Pancreas (tissue), 10 donors: ENCODE results near the gene PDZD4. TPM values are rescaled to one million over a fixed set of nuclear protein-coding genes. Genes with fewer than 3 reads are reported as not detected.

ENCODE experiments used
- ATAC-seq, 4 donors: fragments of 200-7000 bp; cut with Tn5 transposase; one replicate each; pipeline versions ENCODE4 v1.8.0 to v1.9.1; 2020; ENCODE audit warnings: mild to moderate bottlenecking in 4 of 4, moderate library complexity in 4 of 4
- DNase-seq, 6 donors: peaks; one replicate each; pipeline ENCODE4 v3.0.0-alpha.2; 2020
- FAIRE-seq: peaks from 2 replicates; lab custom pipeline; 2012; peaks lifted over from hg19 to GRCh38; lab: Jason Lieb, UNC
- H3K27ac ChIP-seq, 4 donors: fragments of 200-600 bp; sonication (generic); 1 replicate in 3 of 4; 2 replicates in 1 of 4; pipeline versions ENCODE4 v1.5.0 to v1.8.0; 2020
- H3K27me3 ChIP-seq, 4 donors: fragments of 200-600 bp; one replicate each; pipeline ENCODE4 v1.8.0; 2021
- H3K36me3 ChIP-seq, 3 donors: fragments of 200-600 bp; sonication (generic) in 1 of 3; one replicate each; pipeline versions ENCODE4 v1.5.0 to v1.8.0; 2020 to 2021
- H3K4me1 ChIP-seq, 3 donors: fragments of 200-600 bp; one replicate each; pipeline ENCODE4 v1.8.0; 2021
- H3K4me3 ChIP-seq, 4 donors: fragments of 200-600 bp; sonication (generic) in 2 of 4; one replicate each; pipeline versions ENCODE4 v1.5.0 to v1.8.0; 2020 to 2021
- H3K9me3 ChIP-seq, 4 donors: fragments of 200-600 bp; one replicate each; pipeline ENCODE4 v1.8.0; 2021
- CTCF ChIP-seq, 4 donors: fragments of 200-600 bp; sonication (generic) in 3 of 4; IDR thresholded peaks; one replicate each; pipeline versions ENCODE4 v1.5.0 to v1.8.0; 2021; ENCODE audit warnings: antibody characterized with exemption in 4 of 4
- WGBS, 2 donors: extraction: QIAGEN DNeasy Blood & Tissue Kit; methylation state at CpG; one replicate each; pipeline ENCODE4 v1.1.7; 2013; 5-methylcytosine and 5-hydroxymethylcytosine counted together
- intact Hi-C, 3 donors: fragments of 100-400 bp; cut with DNase I; formaldehyde crosslinking; loops; one replicate each; pipeline versions ENCODE4 v1.11.1 to v1.14.2; 2022
- polyA plus RNA-seq, 2 donors: library from polyadenylated mRNA; stranded (reverse); fragments of 200-250 nt; gene quantifications; one replicate each; pipeline ENCODE4 v1.2.3, GENCODE V29; 2013
- total RNA-seq, 6 donors: library from RNA; stranded (reverse); fragmentation: NEBNext Ultra II Directional in 4 of 6; extraction: Animal tissue kit (Norgen Biotek cat#: 25700) in 4 of 6; gene quantifications; one replicate each; pipeline versions ENCODE4 v1.2.1 to v1.2.4, GENCODE V29; 2021 to 2023
- donor health status: healthy with polysubstance abuse.
- donor health status: DM: no; HTN: no; CAD: no; lungs with moderate emphysema.
- donor health status: DM: no; HTN: no; CAD: no.
- donor health status: control.
- donor health status: control.
- donor health status: Bipolar disorder and iron deficiency.
- donor health status: DM: yes; HTN: yes; CAD: no.
- donor health status: DM: no; HTN: no; CAD: no.
- donor health status: DM: no; HTN: no; CAD: no.
- donor health status: DM: yes; HTN: yes; CAD: no.

PDZD4 gene
- total and polyA plus RNA-seq, 8 donors, result 0.79 to 15.2 (median 1.6) TPM

GRCh38 chrX:153778684-153779101, 51.7 kb downstream of the PDZD4 start:
- no peaks in the 10 kb centered on the region for H3K4me1 ChIP-seq
- H3K27me3 ChIP-seq, result no peaks in the 10 kb centered on the region
- intact Hi-C loops, result loop anchor here in 1 of 3 donors (10.0 kb wide), 1 partner anchor 176 kb away; no protein-coding TSS in a partner anchor
- 68 to 80% methylated on average over 16 of the region's 16 CpGs for WGBS, 2 donors
- ATAC-seq (no peak), DNase-seq (peak in 2 of 6 donors; percentile 18 to 68), FAIRE-seq (no peak)
- no peak for TF ChIP-seq CTCF (IDR thresholded peaks at IDR 0.05)
- H3K27ac ChIP-seq, result no peak overlapping the region
- no peak overlapping the region for H3K4me3 ChIP-seq
- no peaks in the 10 kb centered on the region for H3K9me3 ChIP-seq
- no peaks in the 10 kb centered on the region for H3K36me3 ChIP-seq

GRCh38 chrX:153778181-153778580, 52.2 kb downstream of the PDZD4 start:
- intact Hi-C loops, result loop anchor here in 1 of 3 donors (10.0 kb wide), 1 partner anchor 177 kb away; no protein-coding TSS in a partner anchor
- H3K9me3 ChIP-seq, result no peaks in the 10 kb centered on the region
- FAIRE-seq (no peak), ATAC-seq (no peak), DNase-seq (peak in 3 of 6 donors; percentile 16 to 57 (median 54))
- no peak overlapping the region for H3K4me3 ChIP-seq
- TF ChIP-seq CTCF (IDR thresholded peaks at IDR 0.05), result no peak
- H3K27me3 ChIP-seq, result no peaks in the 10 kb centered on the region
- no peaks in the 10 kb centered on the region for H3K4me1 ChIP-seq
- WGBS, 2 donors, result 62 to 75% methylated on average over 17 of the region's 17 CpGs
- H3K36me3 ChIP-seq, result no peaks in the 10 kb centered on the region
- no peak overlapping the region for H3K27ac ChIP-seq

GRCh38 chrX:153777261-153778090, 52.9 kb downstream of the PDZD4 start:
- WGBS, 2 donors, result 76 to 88% methylated on average over 34 of the region's 34 CpGs
- Histone ChIP-seq H3K4me1 (no peaks in the 10 kb centered on the region), H3K27ac (no peak overlapping the region), H3K4me3 (no peak overlapping the region), H3K27me3 (no peaks in the 10 kb centered on the region), H3K36me3 (no peaks in the 10 kb centered on the region), H3K9me3 (no peaks in the 10 kb centered on the region)
- DNase-seq, result peak in 3 of 6 donors; percentile 18 to 72 (median 41)
- TF ChIP-seq CTCF (IDR thresholded peaks at IDR 0.05), result no peak
- intact Hi-C loops, result loop anchor here in 1 of 3 donors (10.0 kb wide), 1 partner anchor 177 kb away; no protein-coding TSS in a partner anchor
- ATAC-seq, result no peak
- no peak for FAIRE-seq

- H3K27ac ChIP-seq, result no peak overlapping the region
- FAIRE-seq (no peak), ATAC-seq (no peak), DNase-seq (peak in 1 of 6 donors; percentile 46)
- no peaks in the 10 kb centered on the region for H3K27me3 ChIP-seq
- no peak overlapping the region for H3K4me3 ChIP-seq
- H3K9me3 ChIP-seq, result no peaks in the 10 kb centered on the region
- intact Hi-C loops, result loop anchor here in 1 of 3 donors (10.0 kb wide), 1 partner anchor 178 kb away; no protein-coding TSS in a partner anchor
- H3K36me3 ChIP-seq, result no peaks in the 10 kb centered on the region
- no peaks in the 10 kb centered on the region for H3K4me1 ChIP-seq
- no peak for TF ChIP-seq CTCF (IDR thresholded peaks at IDR 0.05)
- WGBS, 2 donors, result 85 to 88% methylated on average over 5 to 10 of the region's 22 CpGs
Measured at GRCh38 chrX:153776611-153777045, 53.7 kb downstream of the PDZD4 start.
